Naive thymus-derived CD4-positive, alpha-beta T cell (primary cell): ENCODE data around the gene TNFRSF13B. TPM values are rescaled to one million over a fixed set of nuclear protein-coding genes. Genes with fewer than 3 reads are reported as not detected.
A peak's percentile ranks its signal among the peaks of the same experiment; 100 is the strongest.
"Not testable (repeated sequence)": the region's sequence is repeated elsewhere in the genome, so short reads cannot be mapped to it uniquely, and the experiment has no call there.

Experiments used
- ATAC-seq: fragments of 150-1000 bp; cut with Tn5 transposase; 2 replicates; pipeline ENCODE4 v1.10.0; 2021; ENCODE audit warnings: mild to moderate bottlenecking, moderate library complexity
- CTCF ChIA-PET: fragments of 350-600 bp; sonication (Branson Sonifier 250); formaldehyde crosslinking; loops from one replicate; lab custom pipeline; 2021; ENCODE audit warnings: antibody characterized with exemption; lab: Charles Lee
- POLR2A ChIA-PET: fragments of 350-600 bp; sonication (Branson Sonifier 250); formaldehyde crosslinking; loops from one replicate; lab custom pipeline; 2021; ENCODE audit warnings: antibody characterized with exemption, inconsistent platforms; lab: Charles Lee
- DNase-seq, 9 donors: peaks; one replicate each; pipeline versions ENCODE4 v3.0.0 to v3.0.0-alpha.2; 2020 to 2022; ENCODE audit warnings: mixed read lengths in 1 of 9
- H3K27ac ChIP-seq: one replicate; pipeline ENCODE4 v1.7.0; 2013; ENCODE audit warnings: mild to moderate bottlenecking, low read depth, low read length, moderate library complexity
- H3K27me3 ChIP-seq, 2 donors: one replicate each; pipeline ENCODE4 v1.7.0; 2013; ENCODE audit warnings: low read length in 2 of 2, mild to moderate bottlenecking in 2 of 2, moderate library complexity in 2 of 2; ENCODE audit not compliant: control insufficient read depth in 2 of 2, insufficient read depth in 2 of 2
- H3K36me3 ChIP-seq, 3 experiments: 1 replicate in 2 of 3; 2 replicates in 1 of 3; pipeline ENCODE4 v1.7.0; 2013; ENCODE audit warnings: low read length in 3 of 3, mild to moderate bottlenecking in 3 of 3, moderate library complexity in 1 of 3; ENCODE audit not compliant: insufficient read depth in 3 of 3, control insufficient read depth in 2 of 3
- H3K4me1 ChIP-seq, 2 donors: one replicate each; pipeline ENCODE4 v1.7.0; 2013; ENCODE audit warnings: low read length in 2 of 2, mild to moderate bottlenecking in 2 of 2, moderate library complexity in 1 of 2; ENCODE audit not compliant: control insufficient read depth in 2 of 2, insufficient read depth in 2 of 2
- H3K4me3 ChIP-seq: 2 replicates; pipeline ENCODE4 v1.7.0; 2013; ENCODE audit warnings: mild to moderate bottlenecking, low read length
- H3K9me3 ChIP-seq, 3 experiments: 1 replicate in 2 of 3; 2 replicates in 1 of 3; pipeline ENCODE4 v1.7.0; 2013; ENCODE audit warnings: low read length in 3 of 3; ENCODE audit not compliant: control insufficient read depth in 2 of 3
- H3K27ac Mint-ChIP-seq, 9 donors: one replicate each; pipeline ENCODE4 v1.8.0; 2020 to 2022; ENCODE audit warnings: mixed read lengths in 9 of 9, mild to moderate bottlenecking in 8 of 9, moderate library complexity in 5 of 9, inconsistent platforms in 2 of 9
- H3K27me3 Mint-ChIP-seq, 5 donors: one replicate each; pipeline ENCODE4 v1.8.0; 2021 to 2022; ENCODE audit warnings: mixed read lengths in 5 of 5, mild to moderate bottlenecking in 1 of 5
- H3K36me3 Mint-ChIP-seq, 5 donors: one replicate each; pipeline ENCODE4 v1.8.0; 2020 to 2022; ENCODE audit warnings: mixed read lengths in 5 of 5, mild to moderate bottlenecking in 3 of 5, inconsistent platforms in 1 of 5
- H3K4me1 Mint-ChIP-seq, 7 donors: one replicate each; pipeline ENCODE4 v1.8.0; 2020 to 2022; ENCODE audit warnings: mixed read lengths in 7 of 7, mild to moderate bottlenecking in 3 of 7, inconsistent platforms in 1 of 7
- H3K4me3 Mint-ChIP-seq, 10 donors: one replicate each; pipeline ENCODE4 v1.8.0; 2020 to 2022; ENCODE audit warnings: mild to moderate bottlenecking in 10 of 10, mixed read lengths in 10 of 10, moderate library complexity in 6 of 10, inconsistent platforms in 2 of 10
- H3K9me3 Mint-ChIP-seq, 11 donors: one replicate each; pipeline ENCODE4 v1.8.0; 2020 to 2022; ENCODE audit warnings: mixed read lengths in 11 of 11, mild to moderate bottlenecking in 4 of 11, inconsistent platforms in 1 of 11, moderate library complexity in 1 of 11
- intact Hi-C, 2 donors: fragments of 100-400 bp; cut with micrococcal nuclease; formaldehyde crosslinking; loops; one replicate each; pipeline ENCODE4 v1.15.1; 2023
- polyA plus RNA-seq, 2 donors: library from polyadenylated mRNA; unstranded; fragments of 300-500 nt; fragmentation: Illumina TruSeq; gene quantifications; one replicate each; pipeline ENCODE4 v1.2.3, GENCODE V29; 2021
- total RNA-seq, 6 experiments: library from RNA in 5 of 6; stranded (reverse) in 5 of 6; gene quantifications; 1 replicate in 5 of 6; 2 replicates in 1 of 6; pipeline ENCODE4 v1.2.3 and lab custom pipeline; 2021 to 2026

The TNFRSF13B gene
- total and polyA plus RNA-seq, 7 experiments from 2014 or later, result 0.21 to 2.4 (median 1.3) TPM; not detected in 3

- H3K27me3 Mint-ChIP-seq, result peaks cover 0 to 7% (median 0%) of the 10 kb centered on the region in 5 donors
- Histone ChIP-seq H3K4me3 (no peak overlapping the region), H3K9me3 (no peaks in the 10 kb centered on the region), H3K4me1 (peaks cover 3 to 4% of the 10 kb centered on the region in 2 donors), H3K27ac (no peak overlapping the region), H3K36me3 (no peaks in the 10 kb centered on the region), H3K27me3 (no peaks in the 10 kb centered on the region)
- DNase-seq, result no peak
- no peak overlapping the region for H3K4me3 Mint-ChIP-seq
- POLR2A ChIA-PET, result interaction anchor here (0.7 kb wide), 1 partner anchor 164 kb away, joined by 3 read pairs; no protein-coding TSS in a partner anchor
- intact Hi-C loops, result loop anchor here (2.0 to 10.0 kb wide), 5 partner anchors 42 to 645 kb away; partner anchors contain the start of genes MPRIP (in 2 of the 2), FLCN (in 1 of the 2) and PLD6 (in 1 of the 2)
- H3K9me3 Mint-ChIP-seq, result no peaks in the 10 kb centered on the region
- H3K27ac Mint-ChIP-seq, result no peak overlapping the region
- CTCF ChIA-PET, result interaction anchor here (2.1 kb wide), 1 partner anchor 312 kb away, joined by 10 read pairs; no protein-coding TSS in a partner anchor
- peaks cover 0 to 5% (median 0%) of the 10 kb centered on the region in 7 donors for H3K4me1 Mint-ChIP-seq
- no peaks in the 10 kb centered on the region for H3K36me3 Mint-ChIP-seq
- ATAC-seq, result no peak
These were observed 28.2 kb upstream of the TNFRSF13B start for GRCh38 chr17:16999931-17000625.

DNA sequence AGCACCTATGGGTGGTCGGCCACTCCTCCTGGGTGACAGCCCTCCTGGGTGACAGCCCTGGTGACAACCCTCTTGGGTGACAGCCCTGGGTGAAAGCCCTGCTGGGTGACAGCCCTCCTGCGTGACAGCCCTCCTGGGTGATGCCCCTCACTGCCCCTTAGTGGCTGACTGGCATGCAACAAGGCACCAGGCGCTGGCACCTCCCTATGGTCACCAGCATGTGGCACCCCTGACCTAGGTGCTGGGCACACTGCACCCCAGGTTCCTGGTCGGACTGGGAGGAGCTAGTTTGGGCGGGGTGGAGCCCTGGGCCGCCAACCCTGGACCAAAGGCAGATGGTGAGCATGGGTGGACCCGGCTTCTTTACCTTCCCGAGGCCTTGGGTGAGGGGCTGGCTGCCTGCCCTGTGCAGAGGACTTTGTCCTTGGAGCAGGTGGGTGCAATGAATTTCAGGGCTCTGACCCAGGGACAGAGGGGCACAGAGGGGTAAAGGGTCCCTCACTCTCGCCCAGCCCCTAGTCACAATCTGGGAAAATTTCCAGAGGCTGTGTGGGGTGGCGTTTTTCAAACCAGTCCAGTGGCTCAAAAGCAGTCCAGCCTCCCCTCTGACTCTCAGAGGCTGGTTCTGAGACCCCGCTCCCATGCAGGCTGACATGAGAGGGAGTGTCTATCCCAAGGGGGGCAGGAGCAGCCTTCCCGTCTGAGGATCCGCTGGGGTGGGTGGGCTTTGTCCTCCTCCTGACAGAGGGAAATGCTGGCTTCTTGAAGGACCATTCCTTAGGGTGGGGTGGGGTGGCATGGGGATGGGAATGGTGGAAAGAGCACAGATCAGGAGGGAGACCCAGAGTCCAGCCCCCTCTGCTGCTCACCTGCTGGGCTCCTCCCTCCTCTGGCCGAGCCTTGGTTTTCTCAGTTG, 25.9 kb upstream of the TNFRSF13B start:
- ATAC-seq (peak; percentile 95), DNase-seq (peak in 2 of 9 donors; percentile 47 to 53)
- Mint-ChIP-seq H3K27me3 (peaks cover 0 to 14% (median 0%) of the 10 kb centered on the region in 5 donors), H3K9me3 (peaks cover 0 to 1% (median 0%) of the 10 kb centered on the region in 11 donors), H3K4me1 (peaks cover 0 to 5% (median 0%) of the 10 kb centered on the region in 7 donors), H3K4me3 (no peak overlapping the region), H3K27ac (no peak overlapping the region), H3K36me3 (no peaks in the 10 kb centered on the region)
- no peak overlapping the region for H3K4me3 ChIP-seq
- peaks cover 3 to 4% of the 10 kb centered on the region in 2 donors for H3K4me1 ChIP-seq
- no peak overlapping the region for H3K27ac ChIP-seq
- no peaks in the 10 kb centered on the region for H3K36me3 ChIP-seq
- POLR2A ChIA-PET, result interaction anchor here (0.7 kb wide), 1 partner anchor 40 kb away, joined by 3 read pairs; no protein-coding TSS in a partner anchor
- CTCF ChIA-PET, result no interaction called here
- no peaks in the 10 kb centered on the region for H3K27me3 ChIP-seq
- H3K9me3 ChIP-seq, result no peaks in the 10 kb centered on the region
- intact Hi-C loops, result no loop called here

- DNase-seq, H3K9me3 Mint-ChIP-seq, H3K36me3 ChIP-seq, H3K4me3 Mint-ChIP-seq, H3K4me3 ChIP-seq, POLR2A ChIA-PET, CTCF ChIA-PET, intact Hi-C loops, H3K27me3 ChIP-seq, H3K27ac ChIP-seq, H3K27ac Mint-ChIP-seq, H3K9me3 ChIP-seq, H3K4me1 ChIP-seq, ATAC-seq, H3K36me3 Mint-ChIP-seq, H3K4me1 Mint-ChIP-seq: not testable (repeated sequence)
- H3K27me3 Mint-ChIP-seq, result peaks cover 0 to 14% (median 0%) of the 10 kb centered on the region in 5 donors
These were observed 24.8 kb upstream of the TNFRSF13B start for GRCh38 chr17:16996726-16997125.

DNA sequence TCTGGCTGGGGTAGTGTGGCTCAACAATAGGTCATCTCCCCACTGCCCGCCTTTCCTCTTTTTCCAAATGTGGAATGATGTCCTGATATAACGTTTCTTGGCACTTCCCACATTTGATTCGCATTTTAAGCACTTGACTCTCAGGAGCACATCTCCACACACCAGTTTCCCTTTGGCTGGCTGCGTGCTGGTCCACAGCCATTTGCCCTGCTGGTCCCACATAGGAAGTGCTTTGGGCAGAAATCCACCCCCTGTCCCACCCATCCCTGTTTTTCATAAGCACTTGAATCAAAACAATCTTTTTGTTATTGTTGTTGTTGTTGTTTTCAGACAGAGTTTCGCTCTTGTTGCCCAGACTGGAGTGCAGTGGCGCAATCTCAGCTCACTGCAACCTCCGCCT, 24.0 kb upstream of the TNFRSF13B start:
- ATAC-seq (no peak), DNase-seq (no peak)
- no peak overlapping the region for H3K4me3 Mint-ChIP-seq
- no peak overlapping the region for H3K4me3 ChIP-seq
- peaks cover 0 to 5% (median 3%) of the 10 kb centered on the region in 7 donors for H3K4me1 Mint-ChIP-seq
- no peaks in the 10 kb centered on the region for H3K9me3 ChIP-seq
- no peaks in the 10 kb centered on the region for H3K36me3 ChIP-seq
- peaks cover 0 to 1% (median 0%) of the 10 kb centered on the region in 11 donors for H3K9me3 Mint-ChIP-seq
- ChIA-PET POLR2A (no interaction called here), CTCF (interaction anchor here (1.2 kb wide), 1 partner anchor 10 kb away, joined by 3 read pairs; no protein-coding TSS in a partner anchor)
- no peaks in the 10 kb centered on the region for H3K27me3 ChIP-seq
- no peaks in the 10 kb centered on the region for H3K36me3 Mint-ChIP-seq
- intact Hi-C loops, result no loop called here
- H3K27ac Mint-ChIP-seq, result no peak overlapping the region
- peaks cover 7 to 8% of the 10 kb centered on the region in 2 donors for H3K4me1 ChIP-seq
- peaks cover 0 to 12% (median 0%) of the 10 kb centered on the region in 5 donors for H3K27me3 Mint-ChIP-seq
- H3K27ac ChIP-seq, result no peak overlapping the region

GRCh38 chr17:16994631-16995030, 22.7 kb upstream of the TNFRSF13B start:
- Histone ChIP-seq H3K9me3 (no peaks in the 10 kb centered on the region), H3K27ac (no peak overlapping the region), H3K4me1 (peaks cover 16 to 17% of the 10 kb centered on the region in 2 donors), H3K4me3 (no peak overlapping the region), H3K27me3 (no peaks in the 10 kb centered on the region), H3K36me3 (no peaks in the 10 kb centered on the region)
- Mint-ChIP-seq H3K27ac (no peak overlapping the region), H3K27me3 (peaks cover 0 to 10% (median 0%) of the 10 kb centered on the region in 5 donors), H3K4me3 (no peak overlapping the region), H3K9me3 (peaks cover 0 to 1% (median 0%) of the 10 kb centered on the region in 11 donors), H3K4me1 (peaks cover 6 to 17% (median 12%) of the 10 kb centered on the region in 7 donors), H3K36me3 (no peaks in the 10 kb centered on the region)
- ChIA-PET POLR2A (no interaction called here), CTCF (interaction anchor here (0.7 to 1.7 kb wide), 3 partner anchors 11 to 318 kb away, joined by 3 to 5 read pairs (median 3); no protein-coding TSS in a partner anchor)
- no peak for DNase-seq
- no peak for ATAC-seq
- intact Hi-C loops, result loop anchor here in 1 of 2 donors (5.0 kb wide), 1 partner anchor 82 kb away; no protein-coding TSS in a partner anchor
